K562 (cell line): Measurements from ENCODE around the gene EXOC4. TPM values are rescaled to one million over a fixed set of nuclear protein-coding genes. Genes with fewer than 3 reads are reported as not detected.

Source experiments
- ATAC-seq: fragments of 200-7000 bp; cut with Tn5 transposase; 3 replicates; pipeline ENCODE4 v1.9.1; 2020; ENCODE audit warnings: moderate library complexity
- BruUV-seq: library from RNA; stranded (reverse); fragments of 400-500 nt; replicated peaks from 2 replicates; lab custom pipeline; 2021; lab: Mats Ljungman, UMichigan
- CTCF ChIA-PET: fragments of 300-600 bp; formaldehyde crosslinking; extraction: SDS; loops from one replicate; lab custom pipeline; 2021; ENCODE audit warnings: low intra/inter-chr PET ratio; lab: Yijun Ruan, JAX
- POLR2A ChIA-PET: fragments of 300-600, 350-650 bp; sonication (Branson Sonifier 250); formaldehyde crosslinking; extraction: SDS; loops from one replicate; lab custom pipeline; 2021; ENCODE audit warnings: antibody characterized with exemption, inconsistent platforms; lab: Yijun Ruan, JAX
- DNase-seq, 4 experiments: peaks; one replicate each; pipeline versions ENCODE4 v3.0.0 to v3.0.0-alpha.2; 2011 to 2018; ENCODE audit warnings: low spot score in 3 of 4, mixed read lengths in 3 of 4; ENCODE audit errors: extremely low read depth in 1 of 4
- FAIRE-seq: peaks from 2 replicates; lab custom pipeline; 2011; peaks lifted over from hg19 to GRCh38; lab: Jason Lieb, UNC
- H2AFZ ChIP-seq: 2 replicates; pipeline ENCODE4 v1.6.0; 2011; ENCODE audit warnings: low read depth, low read length, control low read depth, inconsistent platforms
- H3K27ac ChIP-seq: fragments of 200-600 bp; 3 replicates; pipeline ENCODE4 v1.8.0; 2011; ENCODE audit warnings: low read depth, mild to moderate bottlenecking, control low read depth, inconsistent platforms, low read length, moderate library complexity, mixed read lengths; ENCODE audit errors: extremely low read depth
- H3K27me3 ChIP-seq, 2 experiments: fragments of 300-600 bp in 1 of 2; 2 replicates in 1 of 2; 3 replicates in 1 of 2; pipeline versions ENCODE4 v1.6.0 to v1.8.0; 2011; ENCODE audit warnings: inconsistent platforms in 2 of 2, low read length in 2 of 2, mild to moderate bottlenecking in 1 of 2, mixed read lengths in 1 of 2, moderate library complexity in 1 of 2; ENCODE audit not compliant: control insufficient read depth in 2 of 2, insufficient read depth in 2 of 2
- H3K36me3 ChIP-seq: fragments of 300-600 bp; 3 replicates; pipeline ENCODE4 v1.8.0; 2011; ENCODE audit warnings: mild to moderate bottlenecking, low read length, inconsistent platforms; ENCODE audit not compliant: control insufficient read depth, insufficient read depth
- H3K4me1 ChIP-seq, 2 experiments: fragments of 200-600 bp in 1 of 2; replicated peaks in 1 of 2; 2 replicates in 1 of 2; 3 replicates in 1 of 2; pipeline versions ENCODE4 v1.5.1 to v1.8.0; 2011; ENCODE audit warnings: inconsistent platforms in 2 of 2, low read length in 2 of 2, mild to moderate bottlenecking in 1 of 2, mixed read lengths in 1 of 2, moderate library complexity in 1 of 2; ENCODE audit not compliant: control insufficient read depth in 2 of 2, insufficient read depth in 2 of 2
- H3K4me2 ChIP-seq: 2 replicates; pipeline ENCODE4 v1.6.1; 2011; ENCODE audit warnings: low read length, control low read depth, inconsistent platforms, mixed read lengths; ENCODE audit not compliant: insufficient read depth
- H3K4me3 ChIP-seq: fragments of 200-600 bp; sonication (generic), shearing (Covaris generic); 2 replicates; pipeline ENCODE4 v1.5.1; 2016; ENCODE audit warnings: control low read depth, inconsistent platforms
- H3K79me2 ChIP-seq: fragments of 200-600 bp; 3 replicates; pipeline ENCODE4 v1.8.0; 2011; ENCODE audit warnings: low read length, inconsistent platforms; ENCODE audit not compliant: control insufficient read depth, insufficient read depth
- H3K9ac ChIP-seq, 2 experiments: 2 replicates each; pipeline versions ENCODE4 v1.6.0 to v1.6.1; 2011; ENCODE audit warnings: low read depth in 2 of 2, low read length in 2 of 2, control low read depth in 1 of 2, inconsistent platforms in 1 of 2, mild to moderate bottlenecking in 1 of 2, mixed read lengths in 1 of 2; ENCODE audit not compliant: insufficient read depth in 1 of 2
- H3K9me1 ChIP-seq: one replicate; pipeline ENCODE4 v1.6.0; 2011; ENCODE audit warnings: inconsistent platforms, mild to moderate bottlenecking, low read length, moderate library complexity; ENCODE audit not compliant: control insufficient read depth, insufficient read depth
- H3K9me3 ChIP-seq: replicated peaks from 2 replicates; pipeline ENCODE4 v1.5.1; 2011; ENCODE audit warnings: low read depth, low read length, inconsistent platforms; ENCODE audit not compliant: control insufficient read depth, insufficient read depth
- H4K20me1 ChIP-seq: replicated peaks from 2 replicates; pipeline ENCODE4 v1.6.1; 2011; ENCODE audit warnings: low read length, inconsistent platforms, mixed read lengths; ENCODE audit not compliant: control insufficient read depth, insufficient read depth
- BHLHE40 ChIP-seq: IDR thresholded peaks from 2 replicates; pipeline ENCODE4 v1.6.1; 2011; ENCODE audit warnings: low read length, improper control_type of control experiment
- HMGN3 ChIP-seq: IDR thresholded peaks from 2 replicates; pipeline ENCODE4 v1.6.1; 2011; ENCODE audit warnings: borderline replicate concordance, low read depth, mild to moderate bottlenecking, mixed read lengths, low read length; ENCODE audit not compliant: insufficient read length; ENCODE audit errors: extremely low read depth
- NR2C2 ChIP-seq, 2 experiments: fragments of 200-800 bp in 1 of 2; sonication (Bioruptor generic) in 1 of 2; sonication (generic) in 1 of 2; formaldehyde crosslinking in 1 of 2; IDR thresholded peaks; 2 replicates each; pipeline versions ENCODE4 v1.6.1 to v1.8.0; 2016 to 2022; ENCODE audit warnings: mild to moderate bottlenecking in 1 of 2, missing compliant biosample characterization in 1 of 2, missing genetic modification characterization in 1 of 2, missing genetic modification reagents in 1 of 2
- TCF3 ChIP-seq: sonication (generic); formaldehyde crosslinking; IDR thresholded peaks from 2 replicates; pipeline ENCODE4 v1.4.0; 2020; ENCODE audit warnings: mild to moderate bottlenecking, missing genetic modification reagents
- ZKSCAN8 ChIP-seq: fragments of 200-800 bp; sonication (Bioruptor generic); IDR thresholded peaks from 2 replicates; pipeline ENCODE4 v1.6.1; 2016; ENCODE audit warnings: missing genetic modification characterization, missing compliant biosample characterization
- ZNF143 ChIP-seq: sonication (generic); formaldehyde crosslinking; IDR thresholded peaks from 2 replicates; pipeline ENCODE4 v1.9.0; 2022; ENCODE audit warnings: mild to moderate bottlenecking, missing genetic modification reagents
- ZNF551 ChIP-seq: fragments of 250-450 bp; sonication (Bioruptor Pico); IDR thresholded peaks from 2 replicates; pipeline ENCODE4 v1.5.0; 2021; ENCODE audit warnings: mild to moderate bottlenecking, moderate library complexity
- ZNF75A ChIP-seq: fragments of 450-650 bp; formaldehyde crosslinking; IDR thresholded peaks from 2 replicates; pipeline ENCODE4 v1.4.0; 2020; ENCODE audit warnings: mild to moderate bottlenecking
- WGBS: fragments of 100-300 bp; shearing (Covaris generic); methylation state at CpG from one replicate; pipeline ENCODE4 v1.1.6; 2016; ENCODE audit warnings: low coverage, mixed read lengths; ENCODE audit not compliant: insufficient coverage; ENCODE audit errors: missing lambda C conversion rate; 5-methylcytosine and 5-hydroxymethylcytosine counted together
- in situ Hi-C: fragments of 300-500 bp; cut with MboI; formaldehyde crosslinking; loops from 4 replicates; pipeline ENCODE4 v1.15.0; 2018; ENCODE audit warnings: inconsistent platforms, mixed read lengths
- intact Hi-C: fragments of 100-400 bp; cut with micrococcal nuclease; formaldehyde crosslinking; loops from 2 replicates; pipeline ENCODE4 v1.14.2; 2022
- polyA plus RNA-seq, 8 experiments: library from polyadenylated mRNA; depleted of rRNA in 4 of 8; stranded (reverse) in 5 of 8; unstranded in 3 of 8; fragments of >200 nt; fragmentation: Nextera tagmentation in 2 of 8; fragmentation: Illumina TruSeq in 1 of 8; extraction: Ambion mirVana in 2 of 8; extraction: Trizol in 1 of 8; gene quantifications; 2 replicates each; pipeline versions ENCODE4 v1.2.1 to v1.2.3, GENCODE V29; 2011 to 2014; ENCODE audit warnings: inconsistent platforms in 1 of 8, missing spikeins in 1 of 8
- total RNA-seq, 7 experiments: library from RNA; depleted of rRNA in 6 of 7; stranded (reverse); fragments of >200 nt in 6 of 7; fragmentation: Illumina TruSeq in 2 of 7; extraction: Trizol in 2 of 7; gene quantifications; 2 replicates each; pipeline versions ENCODE4 v1.2.1 to v1.2.3, GENCODE V29; 2011 to 2021; ENCODE audit warnings: low replicate concordance in 1 of 7
- TF ChIP-seq, protein P1 (sequence below): fragments of 450-650 bp; formaldehyde crosslinking; IDR thresholded peaks from 2 replicates; pipeline ENCODE4 v1.4.0; 2020; ENCODE audit warnings: mild to moderate bottlenecking, moderate library complexity

EXOC4 gene
- total and polyA plus RNA-seq, 9 of the 15 experiments (the other 6 are each of a cell fraction or from before 2014, with no cell fraction given) = 18.5 to 73.1 (median 46.6) TPM

DNA sequence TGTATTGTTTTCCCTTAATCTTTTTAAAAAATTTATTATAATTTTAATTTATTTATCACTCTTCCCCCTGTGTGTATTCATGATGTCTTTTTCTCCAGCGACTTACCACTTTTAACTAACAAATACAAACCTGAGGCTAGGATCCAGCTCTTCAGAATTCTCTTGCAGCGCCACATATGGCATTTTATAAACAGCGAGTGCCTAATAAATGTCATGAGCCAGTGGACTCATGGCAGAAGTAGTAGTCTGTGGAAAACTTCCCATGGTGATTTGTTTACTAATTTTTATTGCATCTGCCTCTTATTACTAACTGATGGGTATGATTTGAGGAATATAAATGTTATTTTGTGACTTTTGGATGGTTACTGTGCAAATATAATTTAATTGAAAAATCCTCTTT, 102.9 kb downstream of the EXOC4 start:
- WGBS = 73% methylated on average over 3 of the region's 3 CpGs
- H3K9ac ChIP-seq = no peak overlapping the region
- DNase-seq = no peak
- FAIRE-seq = no peak
- H3K36me3 ChIP-seq = peaks cover 3% of the 10 kb centered on the region; the same call in 1 of the 3 replicates
- ATAC-seq = no peak
- no peaks in the 10 kb centered on the region for H3K27me3 ChIP-seq
- ChIA-PET POLR2A (interaction anchor here (1.2 to 1.3 kb wide), 2 partner anchors 13 to 22 kb away, joined by 3 to 4 read pairs; no protein-coding TSS in a partner anchor), CTCF (no interaction called here)
- 0 out of 2 replicates have a peak, but pooled peaks cover 2% of the 10 kb centered on the region for H3K9me3 ChIP-seq
- H3K9me1 ChIP-seq = no peaks in the 10 kb centered on the region
- intact Hi-C loops = no loop called here
- no peak for TF ChIP-seq NR2C2 (CRISPR knock-in tag; IDR thresholded peaks at IDR 0.05)
- no peak for TF ChIP-seq NR2C2 (tag; IDR thresholded peaks at IDR 0.05)
- no peak for TF ChIP-seq BHLHE40
- TF ChIP-seq ZNF143 (CRISPR knock-in tag) = no peak
- no peak for TF ChIP-seq ZNF551 (CRISPR knock-in tag)
- TF ChIP-seq, protein P1, sequence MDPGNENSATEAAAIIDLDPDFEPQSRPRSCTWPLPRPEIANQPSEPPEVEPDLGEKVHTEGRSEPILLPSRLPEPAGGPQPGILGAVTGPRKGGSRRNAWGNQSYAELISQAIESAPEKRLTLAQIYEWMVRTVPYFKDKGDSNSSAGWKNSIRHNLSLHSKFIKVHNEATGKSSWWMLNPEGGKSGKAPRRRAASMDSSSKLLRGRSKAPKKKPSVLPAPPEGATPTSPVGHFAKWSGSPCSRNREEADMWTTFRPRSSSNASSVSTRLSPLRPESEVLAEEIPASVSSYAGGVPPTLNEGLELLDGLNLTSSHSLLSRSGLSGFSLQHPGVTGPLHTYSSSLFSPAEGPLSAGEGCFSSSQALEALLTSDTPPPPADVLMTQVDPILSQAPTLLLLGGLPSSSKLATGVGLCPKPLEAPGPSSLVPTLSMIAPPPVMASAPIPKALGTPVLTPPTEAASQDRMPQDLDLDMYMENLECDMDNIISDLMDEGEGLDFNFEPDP (CRISPR knock-in tag) = no peak
- no peak for TF ChIP-seq ZNF75A (CRISPR knock-in tag)
- TF ChIP-seq ZKSCAN8 (CRISPR knock-in tag) = 0 out of 2 replicates have a peak, but pooled peaks have one; percentile 32
- no peak for TF ChIP-seq HMGN3
- no peak for TF ChIP-seq TCF3 (CRISPR knock-in tag)
- peaks cover 0 to 15% of the 10 kb centered on the region in 2 experiments; a peak in 3 of 5 replicates for H3K4me1 ChIP-seq
- no peak overlapping the region for H3K4me3 ChIP-seq
- no TSS peak for BruUV-seq
- no peak overlapping the region for H3K4me2 ChIP-seq
- in situ Hi-C loops = no loop called here
- H3K79me2 ChIP-seq = peaks cover 9% of the 10 kb centered on the region; the same call in 1 of the 3 replicates
- H4K20me1 ChIP-seq = no peaks in the 10 kb centered on the region
- no peak overlapping the region for H2AFZ ChIP-seq
- no peak overlapping the region for H3K27ac ChIP-seq
